HepG2 (cell line): ENCODE data around the gene GTF2A1. TPM values are rescaled to one million over a fixed set of nuclear protein-coding genes. Genes with fewer than 3 reads are reported as not detected.
A peak's percentile ranks its signal among the peaks of the same experiment; 100 is the strongest.

Experiments
- ARNT2 ChIP-seq: sonication (generic); formaldehyde crosslinking; IDR thresholded peaks from 2 replicates; pipeline ENCODE4 v1.8.0; 2022; ENCODE audit warnings: mild to moderate bottlenecking, low read depth, missing genetic modification reagents, moderate library complexity
- BRD4 ChIP-seq: sonication (generic); formaldehyde crosslinking; IDR thresholded peaks from 2 replicates; pipeline ENCODE4 v1.4.0; 2020; ENCODE audit warnings: missing genetic modification reagents
- GATAD2A ChIP-seq: IDR thresholded peaks from 2 replicates; pipeline ENCODE4 v1.6.1; 2016
- GFI1 ChIP-seq: sonication (generic); formaldehyde crosslinking; IDR thresholded peaks from 2 replicates; pipeline ENCODE4 v1.5.0; 2020; ENCODE audit warnings: missing genetic modification reagents, mild to moderate bottlenecking, borderline replicate concordance
- HES4 ChIP-seq: sonication (generic); formaldehyde crosslinking; IDR thresholded peaks from 2 replicates; pipeline ENCODE4 v1.9.0; 2021; ENCODE audit warnings: mild to moderate bottlenecking, missing genetic modification reagents, borderline replicate concordance
- HNRNPL ChIP-seq: fragments of 200-400 bp; formaldehyde crosslinking; IDR thresholded peaks from 2 replicates; pipeline ENCODE4 v1.6.1; 2017; ENCODE audit warnings: mild to moderate bottlenecking, low read depth, low read length
- HOXD1 ChIP-seq: sonication (generic); formaldehyde crosslinking; IDR thresholded peaks from 2 replicates; pipeline ENCODE4 v1.5.0; 2020; ENCODE audit warnings: missing genetic modification reagents
- JARID2 ChIP-seq: sonication (generic); formaldehyde crosslinking; IDR thresholded peaks from 2 replicates; pipeline ENCODE4 v1.8.1; 2023; ENCODE audit warnings: missing genetic modification reagents, inconsistent platforms; ENCODE audit not compliant: insufficient replicate concordance
- KLF13 ChIP-seq: sonication (generic); formaldehyde crosslinking; IDR thresholded peaks from 2 replicates; pipeline ENCODE4 v1.4.0; 2020; ENCODE audit warnings: mild to moderate bottlenecking, missing genetic modification reagents
- MXI1 ChIP-seq: IDR thresholded peaks from 3 replicates; pipeline ENCODE4 v1.6.1; 2012; ENCODE audit warnings: low read depth, low read length, inconsistent platforms, borderline replicate concordance
- NFIB ChIP-seq: sonication (generic); formaldehyde crosslinking; IDR thresholded peaks from 2 replicates; pipeline ENCODE4 v1.9.0; 2021; ENCODE audit warnings: missing genetic modification reagents, mild to moderate bottlenecking, borderline replicate concordance
- NONO ChIP-seq, 2 experiments: fragments of 450-650 bp in 1 of 2; sonication (generic) in 1 of 2; formaldehyde crosslinking in 1 of 2; IDR thresholded peaks in 1 of 2; conservative IDR thresholded peaks in 1 of 2; 2 replicates each; pipeline versions ENCODE4 v1.6.1 to v1.8.0; 2017 to 2022; ENCODE audit warnings: mild to moderate bottlenecking in 1 of 2, missing genetic modification reagents in 1 of 2, moderate library complexity in 1 of 2
- PAX8 ChIP-seq: sonication (generic); formaldehyde crosslinking; IDR thresholded peaks from 2 replicates; pipeline ENCODE4 v1.8.0; 2022; ENCODE audit warnings: mild to moderate bottlenecking, missing genetic modification reagents, borderline replicate concordance
- RARA ChIP-seq: IDR thresholded peaks from 2 replicates; pipeline ENCODE4 v1.6.1; 2016; ENCODE audit warnings: missing genetic modification reagents, missing compliant biosample characterization
- RFX3 ChIP-seq: IDR thresholded peaks from 2 replicates; pipeline ENCODE4 v1.6.1; 2016; ENCODE audit warnings: missing biosample characterization, missing genetic modification reagents
- SP1 ChIP-seq, 2 experiments: fragments of 450-650 bp in 1 of 2; sonication (generic) in 1 of 2; formaldehyde crosslinking in 1 of 2; IDR thresholded peaks; 2 replicates each; pipeline versions ENCODE4 v1.4.0 to v1.6.1; 2016 to 2020; ENCODE audit warnings: missing genetic modification reagents in 1 of 2
- SRSF9 ChIP-seq: fragments of 200-400 bp; formaldehyde crosslinking; IDR thresholded peaks from 2 replicates; pipeline ENCODE4 v1.6.1; 2018; ENCODE audit warnings: borderline replicate concordance, mild to moderate bottlenecking, low read depth, low read length; ENCODE audit not compliant: insufficient read depth, poor library complexity, severe bottlenecking
- TOE1 ChIP-seq: sonication (generic); formaldehyde crosslinking; IDR thresholded peaks from 2 replicates; pipeline ENCODE4 v1.4.0; 2020; ENCODE audit warnings: mild to moderate bottlenecking, missing genetic modification reagents
- TRIM22 ChIP-seq: fragments of 450-650 bp; IDR thresholded peaks from 2 replicates; pipeline ENCODE4 v1.6.1; 2017
- ZBTB7B ChIP-seq: sonication (generic); formaldehyde crosslinking; IDR thresholded peaks from 2 replicates; pipeline ENCODE4 v1.4.0; 2020; ENCODE audit warnings: missing genetic modification reagents
- ZFP1 ChIP-seq: IDR thresholded peaks from 2 replicates; pipeline ENCODE4 v1.6.1; 2016
- ZFY ChIP-seq: sonication (generic); formaldehyde crosslinking; IDR thresholded peaks from 2 replicates; pipeline ENCODE4 v1.4.0; 2020; ENCODE audit warnings: missing genetic modification reagents
- ZNF160 ChIP-seq: sonication (generic); formaldehyde crosslinking; IDR thresholded peaks from 2 replicates; pipeline ENCODE4 v1.8.0; 2022; ENCODE audit warnings: mild to moderate bottlenecking, inconsistent platforms, missing genetic modification reagents
- ZNF234 ChIP-seq: sonication (generic); formaldehyde crosslinking; conservative IDR thresholded peaks from 2 replicates; pipeline ENCODE4 v1.5.1; 2020; ENCODE audit warnings: mild to moderate bottlenecking, missing genetic modification reagents
- ZNF432 ChIP-seq: sonication (generic); formaldehyde crosslinking; IDR thresholded peaks from 2 replicates; pipeline ENCODE4 v1.5.0; 2020; ENCODE audit warnings: missing genetic modification reagents, mild to moderate bottlenecking, borderline replicate concordance
- ZNF564 ChIP-seq: sonication (generic); formaldehyde crosslinking; IDR thresholded peaks from 2 replicates; pipeline ENCODE4 v1.8.1; 2023; ENCODE audit warnings: mild to moderate bottlenecking, missing genetic modification reagents
- ZNF670 ChIP-seq: sonication (generic); formaldehyde crosslinking; IDR thresholded peaks from 2 replicates; pipeline ENCODE4 v1.8.0; 2022; ENCODE audit warnings: mild to moderate bottlenecking, missing genetic modification reagents, borderline replicate concordance
- ZNF7 ChIP-seq: IDR thresholded peaks from 2 replicates; pipeline ENCODE4 v1.6.1; 2016; ENCODE audit warnings: missing biosample characterization, missing genetic modification reagents
- ZSCAN25 ChIP-seq: sonication (generic); formaldehyde crosslinking; IDR thresholded peaks from 2 replicates; pipeline ENCODE4 v1.8.0; 2022; ENCODE audit warnings: mild to moderate bottlenecking, missing genetic modification reagents
- polyA plus RNA-seq, 8 experiments: library from polyadenylated mRNA; depleted of rRNA in 3 of 8; stranded (reverse) in 7 of 8; unstranded in 1 of 8; fragments of >200 nt; fragmentation: Illumina TruSeq in 4 of 8; extraction: Trizol in 4 of 8; gene quantifications; 2 replicates each; pipeline versions ENCODE4 v1.2.1 to v1.2.3, GENCODE V29; 2011 to 2016; ENCODE audit warnings: low read depth in 4 of 8, missing spikeins in 1 of 8, mixed read lengths in 1 of 8; ENCODE audit not compliant: insufficient read depth in 1 of 8
- total RNA-seq, 5 experiments: library from RNA; depleted of rRNA; stranded (reverse); fragments of >200 nt; fragmentation: Illumina TruSeq; extraction: Trizol; gene quantifications; 2 replicates each; pipeline ENCODE4 v1.2.3, GENCODE V29; 2016; ENCODE audit warnings: low read depth in 1 of 5
- TF ChIP-seq, protein P1 (sequence below): sonication (generic); formaldehyde crosslinking; IDR thresholded peaks from 2 replicates; pipeline ENCODE4 v1.4.0; 2020; ENCODE audit warnings: low read depth, mild to moderate bottlenecking, missing genetic modification reagents
- TF ChIP-seq, protein P2 (sequence below): sonication (generic); formaldehyde crosslinking; IDR thresholded peaks from 2 replicates; pipeline ENCODE4 v1.4.0; 2020; ENCODE audit warnings: missing genetic modification reagents

The GTF2A1 gene
- total and polyA plus RNA-seq, 2 of the 13 experiments (the other 11 are each of a cell fraction or from before 2014, with no cell fraction given), result 14.9 to 17.5 TPM

- TF ChIP-seq ZSCAN25 (peak; percentile 35), ZNF432 (CRISPR knock-in tag) (no peak), BRD4 (CRISPR knock-in tag) (peak; percentile 64; the same call in 1 of the 2 replicates), SP1 (IDR thresholded peaks at IDR 0.05) (no peak), SP1 (CRISPR knock-in tag; IDR thresholded peaks at IDR 0.05) (peak; percentile 50), HES4 (CRISPR knock-in tag) (peak; percentile 65; the same call in 1 of the 2 replicates), ZNF670 (CRISPR knock-in tag) (peak; percentile 41; the same call in 1 of the 2 replicates), HOXD1 (CRISPR knock-in tag) (peak; percentile 67; the same call in 1 of the 2 replicates), ZNF564 (CRISPR knock-in tag) (0 out of 2 replicates have a peak, but pooled peaks have one; percentile 58), NONO (IDR thresholded peaks at IDR 0.05) (no peak), NONO (CRISPR knock-in tag; conservative IDR thresholded peaks at IDR 0.05) (peak; percentile 69), RARA (CRISPR knock-in tag) (no peak), TRIM22 (no peak), HNRNPL (no peak), ZNF7 (CRISPR knock-in tag) (no peak), GFI1 (CRISPR knock-in tag) (peak; percentile 58; the same call in 1 of the 2 replicates), PAX8 (no peak), ZBTB7B (peak; percentile 68), SRSF9 (no peak), NFIB (no peak), ZFY (peak; percentile 59; the same call in 1 of the 2 replicates), RFX3 (no peak), ARNT2 (peak; percentile 71), TOE1 (CRISPR knock-in tag) (peak; percentile 46; the same call in 1 of the 2 replicates), KLF13 (CRISPR knock-in tag) (no peak), ZNF234 (peak; percentile 72; the same call in 1 of the 2 replicates), ZFP1 (CRISPR knock-in tag) (peak; percentile 23; the same call in 1 of the 2 replicates), GATAD2A (CRISPR knock-in tag) (peak; percentile 63), MXI1 (peak; percentile 82; the same call in 2 of the 3 replicates), ZNF160 (CRISPR knock-in tag) (0 out of 2 replicates have a peak, but pooled peaks have one; percentile 63), JARID2 (CRISPR knock-in tag) (no peak)
- TF ChIP-seq, protein P1, sequence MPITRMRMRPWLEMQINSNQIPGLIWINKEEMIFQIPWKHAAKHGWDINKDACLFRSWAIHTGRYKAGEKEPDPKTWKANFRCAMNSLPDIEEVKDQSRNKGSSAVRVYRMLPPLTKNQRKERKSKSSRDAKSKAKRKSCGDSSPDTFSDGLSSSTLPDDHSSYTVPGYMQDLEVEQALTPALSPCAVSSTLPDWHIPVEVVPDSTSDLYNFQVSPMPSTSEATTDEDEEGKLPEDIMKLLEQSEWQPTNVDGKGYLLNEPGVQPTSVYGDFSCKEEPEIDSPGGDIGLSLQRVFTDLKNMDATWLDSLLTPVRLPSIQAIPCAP (CRISPR knock-in tag), result no peak
- TF ChIP-seq, protein P2, sequence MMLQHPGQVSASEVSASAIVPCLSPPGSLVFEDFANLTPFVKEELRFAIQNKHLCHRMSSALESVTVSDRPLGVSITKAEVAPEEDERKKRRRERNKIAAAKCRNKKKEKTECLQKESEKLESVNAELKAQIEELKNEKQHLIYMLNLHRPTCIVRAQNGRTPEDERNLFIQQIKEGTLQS (CRISPR knock-in tag), result peak; percentile 47; the same call in 1 of the 2 replicates
Observed at GRCh38 chr14:81219210-81219758, 1.5 kb downstream of the GTF2A1 start (continued).
